Uterus (tissue), 2 donors: ENCODE data around the gene GNPAT.

Source experiments
- CTCF ChIP-seq, 4 experiments: fragments of 200-600 bp in 2 of 4; fragments of 450-650 bp in 2 of 4; sonication (generic) in 2 of 4; IDR thresholded peaks; one replicate each; pipeline ENCODE4 v1.5.1; 2016 to 2019; ENCODE audit warnings: antibody characterized with exemption in 4 of 4, mild to moderate bottlenecking in 2 of 4, moderate library complexity in 1 of 4
- POLR2A ChIP-seq, 2 donors: fragments of 450-650 bp; IDR thresholded peaks; one replicate each; pipeline ENCODE4 v1.6.1; 2016; ENCODE audit warnings: antibody characterized with exemption in 2 of 2, mild to moderate bottlenecking in 1 of 2, moderate library complexity in 1 of 2

GRCh38 chr1:231215681-231216385 lies 25.2 kb upstream of the GNPAT start:
- TF ChIP-seq POLR2A (IDR thresholded peaks at IDR 0.05) (no peak), CTCF (IDR thresholded peaks at IDR 0.05) (no peak)
